ENCODE measurements around the gene HDAC4. TPM values are rescaled to one million over a fixed set of nuclear protein-coding genes. Genes with fewer than 3 reads are reported as not detected.

HDAC4 gene
- total and polyA plus RNA-seq, 3 donors from 2014 or later, result 29.0 to 67.5 (median 58.7) TPM

DNA sequence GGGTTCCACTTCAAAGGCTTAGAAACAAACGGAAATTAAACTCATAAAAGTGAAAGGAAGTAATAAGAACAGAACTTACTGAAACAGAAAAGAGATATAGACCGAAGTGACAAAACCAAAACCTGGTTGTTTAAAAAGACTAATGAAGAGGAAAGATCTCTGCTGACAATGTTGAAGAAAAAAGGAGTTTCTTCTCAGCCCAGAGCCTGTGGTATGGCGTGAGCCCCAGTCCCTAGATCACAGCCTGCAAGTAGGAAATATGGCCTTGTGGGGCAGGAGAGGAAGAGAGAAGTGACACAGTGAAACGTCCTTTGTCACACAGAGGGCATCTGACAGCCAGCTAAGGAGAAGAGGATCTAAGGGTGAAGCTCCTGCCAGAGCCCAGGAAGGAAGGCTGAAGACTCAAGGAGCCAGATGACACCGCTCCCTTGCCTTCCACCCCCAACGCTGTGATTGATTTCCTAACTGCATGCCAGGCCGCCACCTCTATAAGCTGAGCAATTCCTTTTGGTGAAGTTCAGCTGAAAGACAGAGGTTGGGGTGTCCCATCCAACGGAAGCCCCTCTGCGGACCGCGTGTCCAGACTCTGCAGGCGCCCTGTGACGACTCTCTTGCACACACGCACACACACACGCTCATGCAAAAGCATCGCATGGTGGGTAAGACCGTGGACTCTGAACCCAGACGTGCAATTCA lies 141.1 kb downstream of the HDAC4 start:
- Histone ChIP-seq H3K4me1 (peaks cover 15% of the 10 kb centered on the region), H3K27me3 (no peaks in the 10 kb centered on the region), H3K9me3 (no peaks in the 10 kb centered on the region), H3K4me3 (no peak overlapping the region), H3K27ac (no peak overlapping the region), H3K36me3 (ENCODE audit: low read depth, missing control alignments) (no peaks in the 10 kb centered on the region)
- DNase-seq, result peak; percentile 13
- WGBS, 2 donors, result 87 to 92% methylated on average over 18 of the region's 18 CpGs
- intact Hi-C loops (cut with DNase I; ENCODE audit: low total_unique reads), result no loop called here
- TF ChIP-seq POLR2A (IDR thresholded peaks at IDR 0.05) (no peak), CTCF (IDR thresholded peaks at IDR 0.05) (no peak)

DNA sequence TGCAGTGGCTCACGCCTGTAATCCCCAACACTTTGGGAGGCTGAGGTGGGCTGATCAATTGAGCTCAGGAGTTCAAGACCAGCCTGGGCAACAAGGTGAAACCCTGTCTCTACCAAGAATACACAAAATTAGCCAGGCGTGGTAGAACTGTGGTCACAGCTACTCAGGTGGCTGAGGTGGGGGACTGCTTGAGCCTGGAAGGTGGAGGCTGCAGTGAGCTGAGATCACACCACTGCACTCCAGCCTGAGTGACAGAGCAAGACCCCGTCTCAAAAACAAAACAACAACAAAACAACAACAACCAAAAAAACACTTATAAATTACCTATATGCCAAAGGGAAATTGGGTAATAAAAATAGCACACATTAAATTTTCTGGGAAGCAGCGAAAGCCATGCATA lies 141.6 kb downstream of the HDAC4 start:
- peaks cover 9% of the 10 kb centered on the region for H3K4me1 ChIP-seq
- intact Hi-C loops (cut with DNase I; ENCODE audit: low total_unique reads), result no loop called here
- no peak for TF ChIP-seq CTCF (IDR thresholded peaks at IDR 0.05)
- 88 to 95% methylated on average over 4 of the region's 4 CpGs for WGBS, 2 donors
- no peaks in the 10 kb centered on the region for H3K36me3 ChIP-seq (ENCODE audit: low read depth, missing control alignments)
- no peak for DNase-seq
- H3K27me3 ChIP-seq, result no peaks in the 10 kb centered on the region
- no peaks in the 10 kb centered on the region for H3K9me3 ChIP-seq
- no peak overlapping the region for H3K4me3 ChIP-seq
- H3K27ac ChIP-seq, result no peak overlapping the region

- no peaks in the 10 kb centered on the region for H3K9me3 ChIP-seq
- no peaks in the 10 kb centered on the region for H3K27me3 ChIP-seq
- TF ChIP-seq CTCF (IDR thresholded peaks at IDR 0.05) (no peak), POLR2A (IDR thresholded peaks at IDR 0.05) (no peak)
- 94 to 95% methylated on average over 8 of the region's 8 CpGs for WGBS, 2 donors
- DNase-seq, result peak; percentile 10
- H3K4me3 ChIP-seq, result no peak overlapping the region
- no peaks in the 10 kb centered on the region for H3K36me3 ChIP-seq (ENCODE audit: low read depth, missing control alignments)
- peaks cover 7% of the 10 kb centered on the region for H3K4me1 ChIP-seq
- intact Hi-C loops (cut with DNase I; ENCODE audit: low total_unique reads), result no loop called here
- no peak overlapping the region for H3K27ac ChIP-seq
Observed at GRCh38 chr2:239258248-239258647, 142.6 kb downstream of the HDAC4 start.

- intact Hi-C loops (cut with DNase I; ENCODE audit: low total_unique reads), result no loop called here
- H3K4me3 ChIP-seq, result no peak overlapping the region
- H3K9me3 ChIP-seq, result no peaks in the 10 kb centered on the region
- no peaks in the 10 kb centered on the region for H3K27me3 ChIP-seq
- TF ChIP-seq CTCF (IDR thresholded peaks at IDR 0.05), result no peak
- no peak for TF ChIP-seq POLR2A (IDR thresholded peaks at IDR 0.05)
- H3K27ac ChIP-seq, result no peak overlapping the region
- no peaks in the 10 kb centered on the region for H3K36me3 ChIP-seq (ENCODE audit: low read depth, missing control alignments)
- peaks cover 9% of the 10 kb centered on the region for H3K4me1 ChIP-seq
- no peak for DNase-seq
Observed at GRCh38 chr2:239257511-239257937, 143.3 kb downstream of the HDAC4 start.

- no peak for DNase-seq
- no peak overlapping the region for H3K4me3 ChIP-seq
- no peaks in the 10 kb centered on the region for H3K36me3 ChIP-seq (ENCODE audit: low read depth, missing control alignments)
- intact Hi-C loops (cut with DNase I; ENCODE audit: low total_unique reads), result no loop called here
- H3K27ac ChIP-seq, result no peak overlapping the region
- no peak for TF ChIP-seq POLR2A (IDR thresholded peaks at IDR 0.05)
- no peak for TF ChIP-seq CTCF (IDR thresholded peaks at IDR 0.05)
- 80 to 83% methylated on average over 6 of the region's 6 CpGs for WGBS, 2 donors
- H3K9me3 ChIP-seq, result no peaks in the 10 kb centered on the region
- H3K4me1 ChIP-seq, result peaks cover 18% of the 10 kb centered on the region
- H3K27me3 ChIP-seq, result no peaks in the 10 kb centered on the region
Observed at GRCh38 chr2:239256350-239256743, 144.5 kb downstream of the HDAC4 start.

All from testis (tissue), 3 donors.